GM11168 (cell line): ENCODE results near the gene MFSD11.
"Not testable (repeated sequence)": the region's sequence is repeated elsewhere in the genome, so short reads cannot be mapped to it uniquely, and the experiment has no call there.

Experiments
- in situ Hi-C: fragments of 300-500 bp; cut with MboI; formaldehyde crosslinking; loops from one replicate; pipeline ENCODE4 v1.12.0; 2022; ENCODE audit warnings: low sequenced_read_pairs; ENCODE audit not compliant: unreplicated experiment

Gene MFSD11

DNA sequence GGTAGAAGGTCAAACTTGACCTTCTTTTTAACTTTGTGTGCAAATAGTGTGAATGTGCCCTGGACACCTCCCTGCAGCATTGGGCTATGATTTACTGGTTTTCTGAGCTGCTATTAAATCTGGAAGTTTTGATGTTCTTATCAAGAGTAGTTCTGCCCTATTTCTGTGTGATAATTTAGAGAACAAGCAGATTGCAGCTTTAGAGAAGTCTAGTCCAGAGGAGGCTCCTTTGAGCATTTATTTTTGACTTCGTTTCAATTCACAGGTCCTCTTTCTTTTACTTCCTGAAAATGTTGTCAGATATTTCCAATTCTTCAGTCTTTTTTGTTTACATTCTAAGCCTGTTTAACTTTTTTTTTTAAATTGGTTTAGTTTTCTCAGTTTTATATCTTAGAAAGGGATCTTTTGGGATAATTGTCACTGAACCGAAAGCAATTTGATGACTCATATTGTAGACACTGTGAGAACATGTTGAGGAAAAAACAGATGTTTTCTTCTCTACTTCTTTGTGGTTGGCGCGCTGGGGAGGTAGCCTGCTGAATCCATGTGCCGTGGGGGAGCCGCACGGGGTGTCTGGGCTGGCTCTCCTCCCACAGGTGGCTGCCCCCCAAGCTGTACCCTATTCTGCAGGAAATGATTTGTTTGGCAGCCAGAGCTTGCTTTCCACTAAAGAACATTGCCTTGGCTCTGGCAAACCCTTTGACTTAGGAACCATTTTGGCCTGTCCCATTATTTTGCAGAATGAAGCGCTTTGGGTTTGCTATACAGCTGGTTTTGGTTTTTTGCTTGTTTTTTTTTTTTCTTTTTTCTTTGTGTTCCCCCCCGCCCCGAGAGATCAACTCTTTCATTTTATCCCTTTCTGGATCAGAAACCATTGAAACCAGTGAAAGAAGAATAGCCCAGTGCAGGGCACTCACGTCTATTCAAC lies 53.4 kb downstream of the MFSD11 start:
- in situ Hi-C loops, result no loop called here

GRCh38 chr17:76792348-76792747 lies 54.4 kb downstream of the MFSD11 start:
- in situ Hi-C loops, result no loop called here

GRCh38 chr17:76793775-76794174 lies 55.9 kb downstream of the MFSD11 start:
- in situ Hi-C loops, result no loop called here

GRCh38 chr17:76796081-76796480 lies 58.2 kb downstream of the MFSD11 start:
- in situ Hi-C loops, result no loop called here

GRCh38 chr17:76797241-76797840 lies 59.4 kb downstream of the MFSD11 start:
- in situ Hi-C loops, result no loop called here

DNA sequence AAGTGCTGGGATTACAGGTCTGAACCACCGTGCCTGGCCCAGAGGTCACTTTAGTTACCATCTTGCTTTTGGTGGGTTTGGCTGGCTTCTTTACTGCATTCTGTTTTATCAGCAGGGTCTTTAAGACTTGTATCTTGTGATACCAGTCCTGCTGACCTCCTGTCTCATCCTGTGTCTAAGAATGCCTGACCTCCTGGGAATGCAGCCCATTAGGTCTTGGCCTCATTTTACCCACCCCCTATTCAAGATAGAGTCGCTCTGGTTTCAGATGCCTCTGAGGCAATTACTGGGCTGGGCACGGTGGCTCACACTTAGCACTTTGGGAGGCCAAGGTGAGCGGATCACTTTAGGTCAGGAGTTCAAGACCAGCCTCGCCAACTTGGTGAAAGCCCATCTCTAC lies 63.8 kb downstream of the MFSD11 start:
- in situ Hi-C loops, result no loop called here

GRCh38 chr17:76805319-76805718 lies 67.4 kb downstream of the MFSD11 start:
- in situ Hi-C loops, result no loop called here

GRCh38 chr17:76806151-76806550 lies 68.2 kb downstream of the MFSD11 start:
- in situ Hi-C loops, result not testable (repeated sequence)

GRCh38 chr17:76806767-76807166 lies 68.8 kb downstream of the MFSD11 start:
- in situ Hi-C loops, result not testable (repeated sequence)

GRCh38 chr17:76808326-76808725 lies 70.4 kb downstream of the MFSD11 start:
- in situ Hi-C loops, result no loop called here

DNA sequence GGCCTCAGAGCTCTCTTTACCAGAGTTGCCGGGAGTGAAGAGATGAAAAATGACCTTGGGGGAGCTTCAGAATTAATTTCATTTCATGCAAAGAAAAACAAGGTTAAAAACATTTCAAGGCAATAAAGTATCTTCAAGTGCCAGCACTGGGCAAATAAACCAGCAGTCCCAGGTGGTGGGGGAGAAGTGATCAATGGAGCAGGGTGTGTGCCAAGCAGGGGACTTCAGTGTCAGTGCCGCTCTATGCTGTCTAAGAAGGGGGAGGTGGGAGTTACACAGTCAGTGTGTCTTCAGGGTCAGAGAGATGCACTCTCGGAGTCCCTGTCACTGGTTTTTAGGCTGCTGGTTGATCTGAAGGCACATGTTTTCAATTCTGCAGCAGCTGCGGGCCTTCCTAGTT lies 73.0 kb downstream of the MFSD11 start:
- in situ Hi-C loops, result no loop called here

DNA sequence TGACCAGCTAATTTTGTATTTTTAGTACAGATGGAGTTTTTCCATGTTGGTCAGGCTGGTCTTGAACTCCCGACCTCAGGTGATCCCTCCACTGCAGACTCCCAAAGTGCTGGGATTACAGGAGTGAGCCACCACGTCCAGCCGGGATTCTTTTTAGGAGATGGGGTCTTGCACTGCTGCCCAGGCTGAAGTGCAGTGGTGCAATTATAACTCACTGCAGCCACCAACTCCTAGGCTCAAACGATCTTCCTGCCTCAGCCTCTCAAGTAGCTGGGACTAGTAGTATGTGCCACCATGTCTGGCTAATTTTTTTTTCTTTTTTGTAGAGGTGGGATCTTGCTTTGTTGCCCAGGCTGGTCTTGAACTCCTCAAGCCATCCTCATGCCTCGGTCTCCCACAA lies 73.9 kb downstream of the MFSD11 start:
- in situ Hi-C loops, result no loop called here

- in situ Hi-C loops, result no loop called here
These were observed 74.3 kb downstream of the MFSD11 start for GRCh38 chr17:76812263-76812662.

- in situ Hi-C loops, result no loop called here
These were observed 75.0 kb downstream of the MFSD11 start for GRCh38 chr17:76812968-76813367.

DNA sequence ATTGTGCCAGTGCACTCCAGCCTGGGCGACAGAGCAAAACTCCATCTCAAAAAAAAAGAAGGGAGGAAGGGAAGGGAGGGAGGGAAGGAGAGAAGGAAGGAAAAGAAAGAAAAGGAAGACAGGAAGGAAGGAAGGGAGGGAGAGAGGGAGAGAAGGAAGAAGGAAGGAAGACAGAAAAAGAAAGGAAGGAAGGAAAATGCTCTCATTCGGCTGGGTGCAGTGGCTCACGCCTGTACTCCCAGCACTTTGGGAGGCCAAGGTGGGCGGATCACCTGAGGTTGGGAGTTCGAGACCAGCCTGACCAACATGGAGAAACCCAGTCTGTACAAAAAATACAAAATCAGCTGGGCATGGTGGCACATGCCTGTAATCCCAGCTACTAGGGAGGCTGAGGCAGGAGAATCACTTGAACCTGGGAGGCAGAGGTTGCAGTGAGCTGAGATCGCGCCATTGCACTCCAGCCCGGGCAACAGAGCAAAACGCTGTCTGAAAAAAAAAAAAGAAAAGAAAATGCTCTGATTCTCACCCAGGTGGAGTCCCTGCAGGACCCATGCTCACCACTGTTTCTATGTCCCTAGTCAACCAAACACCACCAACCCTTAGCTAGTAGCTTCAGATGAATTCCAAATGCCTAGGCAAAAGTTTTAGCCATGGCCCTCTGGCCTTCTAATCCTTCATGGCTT lies 78.1 kb downstream of the MFSD11 start:
- in situ Hi-C loops, result not testable (repeated sequence)

DNA sequence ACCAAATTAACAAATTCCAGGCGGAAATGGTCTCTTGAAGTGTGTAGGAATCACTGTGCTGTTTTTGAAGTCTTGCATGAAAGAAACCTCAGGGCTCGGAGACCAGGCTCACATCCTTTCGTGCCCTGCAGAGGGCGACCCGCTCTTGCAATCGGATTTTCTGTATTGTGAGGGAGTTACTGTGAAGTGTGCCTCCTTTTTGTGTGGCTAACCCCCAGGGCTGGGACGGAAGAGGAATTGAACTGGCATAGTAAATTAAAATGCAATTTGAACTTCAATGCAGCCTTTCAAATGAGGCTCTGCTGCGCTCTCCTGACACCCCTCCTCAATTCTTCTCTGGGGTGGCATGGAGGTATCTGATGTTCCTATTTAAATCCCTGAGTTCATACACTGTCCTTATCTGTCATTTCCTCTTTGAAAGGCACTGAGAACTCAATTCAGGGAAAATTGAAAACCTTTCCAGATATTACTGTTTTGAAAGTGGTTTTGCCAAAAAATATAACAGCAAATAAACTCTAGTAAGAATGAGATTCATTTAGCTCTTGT lies 78.7 kb downstream of the MFSD11 start:
- in situ Hi-C loops, result no loop called here

GRCh38 chr17:76820039-76820438 lies 82.1 kb downstream of the MFSD11 start:
- in situ Hi-C loops, result no loop called here

GRCh38 chr17:76820561-76820960 lies 82.6 kb downstream of the MFSD11 start:
- in situ Hi-C loops, result no loop called here

DNA sequence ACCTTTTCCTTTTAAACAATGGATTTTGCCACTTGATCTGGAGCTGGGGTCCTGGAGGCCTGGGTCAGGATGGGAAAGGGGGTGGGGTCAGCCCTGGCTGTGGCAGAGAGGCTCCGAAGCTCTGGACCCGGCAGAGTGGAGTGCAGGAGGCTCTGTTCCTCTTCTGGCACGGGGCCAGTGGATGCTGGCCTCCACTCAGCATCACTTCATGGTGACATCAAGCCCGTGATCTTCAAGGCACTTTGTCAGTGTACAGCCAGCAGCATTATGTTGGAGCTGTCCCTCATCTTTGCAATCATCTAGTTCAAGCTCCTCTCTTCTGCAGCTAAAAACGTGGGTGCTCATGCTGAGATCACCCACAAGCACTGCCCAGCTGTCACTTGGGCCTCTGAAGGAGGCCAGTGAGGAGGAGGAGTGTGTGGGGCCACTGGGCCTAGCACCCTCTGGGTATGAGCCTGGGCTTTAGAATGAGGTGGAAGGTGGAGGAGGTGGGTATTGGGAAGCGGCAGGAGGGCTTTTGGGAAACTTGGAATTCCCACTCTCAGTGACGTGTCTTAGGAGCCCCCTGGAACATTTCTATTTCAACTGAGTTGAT lies 84.4 kb downstream of the MFSD11 start:
- in situ Hi-C loops, result no loop called here

DNA sequence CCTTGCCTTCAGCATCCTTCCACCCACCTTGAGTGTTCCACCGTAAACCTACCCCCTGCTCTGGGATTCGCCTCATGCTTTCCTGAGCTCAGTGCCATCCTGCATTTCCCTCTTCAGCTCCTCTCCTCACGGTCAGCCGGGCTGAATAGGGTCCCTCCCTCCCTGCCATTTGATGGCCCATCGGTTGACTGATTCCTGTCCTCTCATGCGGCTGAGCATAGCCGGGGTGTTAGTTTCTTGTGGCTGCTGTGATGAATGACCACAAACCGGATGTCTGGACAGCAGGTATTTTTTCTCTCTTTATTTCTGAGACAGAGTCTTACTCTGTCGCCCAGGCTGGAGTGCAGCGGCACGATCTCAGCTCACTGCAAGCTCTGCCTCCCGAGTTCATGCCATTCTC lies 86.2 kb downstream of the MFSD11 start:
- in situ Hi-C loops, result no loop called here
